ENCODE data around the gene SMYD5. TPM values are rescaled to one million over a fixed set of nuclear protein-coding genes. Genes with fewer than 3 reads are reported as not detected.
A peak's percentile ranks its signal among the peaks of the same experiment; 100 is the strongest.

The SMYD5 gene
- total RNA-seq, 4 donors from 2014 or later: 14.6 to 27.0 (median 14.9) TPM

GRCh38 chr2:73233932-73234832 lies 20.1 kb downstream of the SMYD5 start, which contains the start of gene CCT7:
TSS of gene CCT7 (plus strand) at chr2:73234308. CDS start at chr2:73234379, 71 bp downstream.
- ATAC-seq (ENCODE audit: low FRiP score): peak; percentile 75
- peak; percentile 59 for DNase-seq (ENCODE audit: low spot score)
- no peak for TF ChIP-seq CTCF (IDR thresholded peaks at IDR 0.05)

- no peak for ATAC-seq (ENCODE audit: low FRiP score)
- DNase-seq (ENCODE audit: low spot score): no peak
- no peak for TF ChIP-seq CTCF (IDR thresholded peaks at IDR 0.05)
These were observed 21.4 kb downstream of the SMYD5 start for GRCh38 chr2:73235315-73236028.

GRCh38 chr2:73237168-73237567 lies 23.1 kb downstream of the SMYD5 start:
- no peak for ATAC-seq (ENCODE audit: low FRiP score)
- no peak for TF ChIP-seq CTCF (IDR thresholded peaks at IDR 0.05)
- no peak for DNase-seq (ENCODE audit: low spot score)

- no peak for ATAC-seq (ENCODE audit: low FRiP score)
- no peak for DNase-seq (ENCODE audit: low spot score)
- no peak for TF ChIP-seq CTCF (IDR thresholded peaks at IDR 0.05)
These were observed 24.1 kb downstream of the SMYD5 start for GRCh38 chr2:73238149-73238548.

- ATAC-seq (ENCODE audit: low FRiP score) (no peak), DNase-seq (ENCODE audit: low spot score) (no peak)
- no peak for TF ChIP-seq CTCF (IDR thresholded peaks at IDR 0.05)
These were observed 24.9 kb downstream of the SMYD5 start for GRCh38 chr2:73238976-73239375.

- TF ChIP-seq CTCF (IDR thresholded peaks at IDR 0.05): no peak
- no peak for DNase-seq (ENCODE audit: low spot score)
- no peak for ATAC-seq (ENCODE audit: low FRiP score)
These were observed 25.7 kb downstream of the SMYD5 start for GRCh38 chr2:73239776-73240175.
